Measurements from ENCODE around the gene GALR2.

Gene GALR2

DNA sequence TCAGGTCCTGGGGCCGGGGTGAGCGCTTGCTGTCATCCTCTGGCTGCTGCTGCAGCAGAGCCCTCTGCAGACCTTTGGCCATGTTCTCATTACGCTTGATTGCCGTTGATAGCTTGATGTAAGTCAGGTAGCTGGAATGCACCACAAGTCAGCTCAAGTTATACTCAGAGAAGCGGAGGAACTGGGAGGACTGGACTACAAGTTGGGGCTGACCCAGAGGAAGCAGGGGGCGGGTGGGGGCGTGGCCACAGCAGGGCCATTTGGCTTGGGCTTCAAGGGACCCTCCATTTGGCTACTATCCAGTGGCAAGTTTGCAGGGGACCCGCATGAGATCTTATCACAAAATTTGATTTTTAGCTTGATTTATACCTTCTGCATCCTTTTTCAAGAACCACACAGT is 28.5 kb upstream of the GALR2 start:
- DNase-seq (ENCODE audit: low read depth, low spot score) = no peak
- H3K4me1 ChIP-seq (ENCODE audit: insufficient read depth, insufficient read length) = peaks cover 9% of the 10 kb centered on the region
- H3K4me3 ChIP-seq (ENCODE audit: insufficient read length, low read depth) = no peak overlapping the region
- TF ChIP-seq YY1 (IDR thresholded peaks at IDR 0.05; ENCODE audit: insufficient read depth, insufficient read length) = no peak
- TF ChIP-seq ZNF274 (IDR thresholded peaks at IDR 0.05; ENCODE audit: low read depth, low read length) = no peak
- TF ChIP-seq SUZ12 (IDR thresholded peaks at IDR 0.05; ENCODE audit: extremely low read depth, insufficient read depth, insufficient read length) = no peak
- H3K27me3 ChIP-seq (ENCODE audit: insufficient read depth, insufficient read length) = no peaks in the 10 kb centered on the region
- H3K9me3 ChIP-seq (ENCODE audit: insufficient read depth, low read length) = no peaks in the 10 kb centered on the region
- H3K9ac ChIP-seq (ENCODE audit: insufficient read length, low read depth) = no peak overlapping the region
- H3K36me3 ChIP-seq (ENCODE audit: insufficient read depth, insufficient read length, low read length) = peaks cover 96% of the 10 kb centered on the region

DNA sequence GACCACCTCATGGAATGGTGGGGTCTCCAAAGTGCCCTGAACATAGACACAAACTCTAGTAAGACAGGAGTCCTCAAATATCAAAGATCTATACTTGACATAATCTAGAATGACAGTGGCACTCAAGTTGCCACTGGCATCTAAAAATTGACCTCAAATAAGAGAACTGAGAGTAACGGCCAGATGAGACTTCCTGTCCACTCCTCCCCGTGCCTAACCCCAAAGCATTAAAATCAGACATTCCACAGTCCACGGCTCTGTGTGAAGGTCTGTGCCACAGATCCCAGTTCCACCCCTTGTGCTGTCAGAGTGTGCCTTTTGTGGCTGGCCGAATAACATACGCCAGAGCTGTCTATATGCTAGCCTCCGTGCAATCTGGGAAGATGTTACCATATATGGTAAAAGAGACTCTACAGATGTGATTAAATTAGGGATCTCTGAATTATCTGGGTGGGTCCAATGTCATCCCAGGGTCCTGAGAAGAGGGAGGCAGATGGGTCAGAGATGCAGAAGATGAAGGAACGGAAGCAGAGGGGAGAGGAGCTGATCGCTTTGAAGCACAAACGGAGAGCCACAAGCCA is 26.5 kb upstream of the GALR2 start:
- TF ChIP-seq ZNF274 (IDR thresholded peaks at IDR 0.05; ENCODE audit: low read depth, low read length) = no peak
- TF ChIP-seq YY1 (IDR thresholded peaks at IDR 0.05; ENCODE audit: insufficient read depth, insufficient read length) = no peak
- no peak for TF ChIP-seq SUZ12 (IDR thresholded peaks at IDR 0.05; ENCODE audit: extremely low read depth, insufficient read depth, insufficient read length)
- Histone ChIP-seq H3K9me3 (ENCODE audit: insufficient read depth, low read length) (no peaks in the 10 kb centered on the region), H3K36me3 (ENCODE audit: insufficient read depth, insufficient read length, low read length) (peaks cover 91% of the 10 kb centered on the region), H3K4me1 (ENCODE audit: insufficient read depth, insufficient read length) (peaks cover 5% of the 10 kb centered on the region), H3K4me3 (ENCODE audit: insufficient read length, low read depth) (no peak overlapping the region), H3K9ac (ENCODE audit: insufficient read length, low read depth) (no peak overlapping the region), H3K27me3 (ENCODE audit: insufficient read depth, insufficient read length) (no peaks in the 10 kb centered on the region)
- no peak for DNase-seq (ENCODE audit: low read depth, low spot score)

DNA sequence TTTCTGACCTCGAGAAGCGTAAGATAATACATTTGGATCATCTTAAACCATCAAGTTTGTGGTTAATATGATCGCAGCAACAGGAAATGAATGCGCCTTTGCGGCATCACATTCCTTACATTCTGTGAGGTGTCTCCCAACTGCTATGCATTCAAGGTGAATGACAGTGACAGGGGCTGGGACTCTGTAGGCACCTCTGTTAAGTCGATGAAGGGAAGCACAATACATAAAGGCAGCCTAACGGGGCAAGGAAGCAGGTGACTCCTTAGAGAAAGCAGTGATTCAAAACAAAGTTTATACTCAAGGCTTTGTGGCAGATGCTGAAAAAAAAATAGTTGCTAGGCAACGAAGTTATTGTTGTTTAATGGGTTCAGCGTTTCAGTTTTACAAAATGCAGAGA is 25.9 kb upstream of the GALR2 start:
- Histone ChIP-seq H3K4me1 (ENCODE audit: insufficient read depth, insufficient read length) (peaks cover 5% of the 10 kb centered on the region), H3K9ac (ENCODE audit: insufficient read length, low read depth) (no peak overlapping the region), H3K36me3 (ENCODE audit: insufficient read depth, insufficient read length, low read length) (peaks cover 90% of the 10 kb centered on the region), H3K4me3 (ENCODE audit: insufficient read length, low read depth) (no peak overlapping the region), H3K9me3 (ENCODE audit: insufficient read depth, low read length) (no peaks in the 10 kb centered on the region), H3K27me3 (ENCODE audit: insufficient read depth, insufficient read length) (no peaks in the 10 kb centered on the region)
- DNase-seq (ENCODE audit: low read depth, low spot score) = no peak
- TF ChIP-seq ZNF274 (IDR thresholded peaks at IDR 0.05; ENCODE audit: low read depth, low read length) (no peak), SUZ12 (IDR thresholded peaks at IDR 0.05; ENCODE audit: extremely low read depth, insufficient read depth, insufficient read length) (no peak), YY1 (IDR thresholded peaks at IDR 0.05; ENCODE audit: insufficient read depth, insufficient read length) (no peak)

DNA sequence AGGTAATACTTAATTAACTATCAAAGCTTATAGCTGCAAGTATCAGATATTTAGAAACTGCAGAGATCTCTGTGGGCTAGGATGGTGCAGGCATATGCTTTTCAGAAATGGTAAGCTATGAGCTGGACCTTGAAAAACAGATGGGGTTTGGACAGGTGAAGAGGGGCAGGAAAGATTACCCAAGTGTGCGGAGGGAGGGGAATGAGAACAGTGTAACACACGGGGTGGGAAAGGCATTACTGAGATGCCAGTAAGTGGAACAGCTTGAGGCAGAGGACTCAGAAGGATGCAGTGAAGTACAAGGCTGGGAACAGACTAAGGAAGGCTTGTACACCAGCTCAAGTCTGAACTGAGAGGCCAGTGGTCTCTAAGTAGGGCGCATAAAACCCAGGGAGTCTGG is 25.3 kb upstream of the GALR2 start:
- Histone ChIP-seq H3K4me3 (ENCODE audit: insufficient read length, low read depth) (no peak overlapping the region), H3K9me3 (ENCODE audit: insufficient read depth, low read length) (no peaks in the 10 kb centered on the region), H3K4me1 (ENCODE audit: insufficient read depth, insufficient read length) (peaks cover 5% of the 10 kb centered on the region), H3K27me3 (ENCODE audit: insufficient read depth, insufficient read length) (no peaks in the 10 kb centered on the region), H3K9ac (ENCODE audit: insufficient read length, low read depth) (no peak overlapping the region), H3K36me3 (ENCODE audit: insufficient read depth, insufficient read length, low read length) (peaks cover 90% of the 10 kb centered on the region)
- TF ChIP-seq ZNF274 (IDR thresholded peaks at IDR 0.05; ENCODE audit: low read depth, low read length) (no peak), YY1 (IDR thresholded peaks at IDR 0.05; ENCODE audit: insufficient read depth, insufficient read length) (no peak), SUZ12 (IDR thresholded peaks at IDR 0.05; ENCODE audit: extremely low read depth, insufficient read depth, insufficient read length) (no peak)
- no peak for DNase-seq (ENCODE audit: low read depth, low spot score)

DNA sequence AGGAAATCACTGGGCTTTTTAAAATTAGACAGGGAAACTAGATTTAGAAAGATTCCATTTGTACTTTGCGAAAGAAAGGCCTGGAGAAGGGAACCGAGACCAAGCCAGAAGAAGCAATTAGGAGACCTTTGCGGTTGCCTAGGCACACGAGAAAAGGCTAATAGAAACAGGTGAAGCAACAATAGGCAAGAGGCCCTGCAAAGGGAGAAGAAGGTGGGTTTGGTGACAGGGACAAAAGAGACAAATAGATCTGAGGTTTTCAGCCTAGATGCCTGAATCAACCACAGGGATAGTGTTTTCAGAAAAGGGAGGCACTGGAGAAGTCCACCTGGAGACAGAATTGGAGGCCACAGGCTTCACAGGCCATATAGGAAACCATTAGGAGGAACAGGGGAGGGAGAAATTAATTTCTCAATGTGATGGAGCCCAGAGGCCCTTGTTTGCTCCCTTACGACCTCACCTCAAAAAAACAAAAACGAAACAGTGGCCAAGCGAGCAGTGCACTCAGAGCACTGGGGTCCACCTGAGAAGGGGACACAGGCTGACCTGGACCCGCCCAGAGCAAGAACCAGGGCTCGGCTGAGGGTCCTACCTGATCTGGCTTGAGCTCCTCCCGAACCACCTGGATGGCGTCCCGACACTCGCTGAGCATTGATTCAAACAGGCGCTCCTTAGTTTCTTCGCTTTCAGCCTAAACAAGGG is 24.6 kb upstream of the GALR2 start:
- peaks cover 5% of the 10 kb centered on the region for H3K4me1 ChIP-seq (ENCODE audit: insufficient read depth, insufficient read length)
- H3K9ac ChIP-seq (ENCODE audit: insufficient read length, low read depth) = no peak overlapping the region
- no peaks in the 10 kb centered on the region for H3K27me3 ChIP-seq (ENCODE audit: insufficient read depth, insufficient read length)
- no peaks in the 10 kb centered on the region for H3K9me3 ChIP-seq (ENCODE audit: insufficient read depth, low read length)
- TF ChIP-seq YY1 (IDR thresholded peaks at IDR 0.05; ENCODE audit: insufficient read depth, insufficient read length) = no peak
- DNase-seq (ENCODE audit: low read depth, low spot score) = no peak
- H3K36me3 ChIP-seq (ENCODE audit: insufficient read depth, insufficient read length, low read length) = peaks cover 86% of the 10 kb centered on the region
- H3K4me3 ChIP-seq (ENCODE audit: insufficient read length, low read depth) = no peak overlapping the region

DNA sequence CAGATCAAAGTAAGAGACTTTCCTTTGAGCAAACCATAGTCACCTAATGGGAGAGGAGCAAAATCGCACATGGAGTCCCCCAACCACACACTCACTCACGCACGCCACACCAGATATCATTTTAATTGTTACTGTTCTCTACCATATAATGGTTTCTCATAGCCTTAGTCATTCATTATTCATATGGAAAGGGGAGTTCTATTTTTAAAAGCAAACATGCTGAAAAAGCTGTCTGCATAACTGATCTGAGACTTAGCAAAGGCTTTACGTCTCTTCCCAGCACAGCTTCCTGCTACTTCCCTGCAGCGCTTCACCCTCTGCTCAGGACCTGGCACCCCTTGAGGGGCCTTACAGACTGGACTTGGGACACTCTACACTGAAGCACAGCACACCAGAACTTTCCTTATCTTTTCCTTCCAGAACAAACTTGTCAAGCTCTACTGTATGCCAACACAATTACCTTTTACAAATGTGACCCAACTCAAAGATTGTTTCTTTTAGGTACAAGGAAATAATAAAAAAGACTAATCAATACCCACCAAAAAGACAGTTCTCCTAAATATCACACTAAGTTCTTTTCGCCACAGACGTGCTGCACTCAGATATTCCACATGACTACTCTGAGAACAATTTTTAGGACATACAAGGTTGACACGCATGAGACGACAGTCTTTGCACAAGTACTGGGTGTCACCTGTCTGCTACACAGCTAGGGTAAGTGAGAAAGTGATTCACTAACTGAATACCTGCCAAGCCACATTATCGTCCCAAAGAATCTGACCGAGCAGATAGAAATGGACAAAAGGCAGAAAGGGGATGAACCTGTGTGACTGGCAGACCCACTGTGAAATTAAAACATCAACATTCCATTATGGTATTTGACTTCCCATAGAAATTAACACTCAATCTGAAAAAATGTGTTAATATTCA is 23.8 kb upstream of the GALR2 start:
- no peak for TF ChIP-seq ZNF274 (IDR thresholded peaks at IDR 0.05; ENCODE audit: low read depth, low read length)
- TF ChIP-seq YY1 (IDR thresholded peaks at IDR 0.05; ENCODE audit: insufficient read depth, insufficient read length) = no peak
- TF ChIP-seq SUZ12 (IDR thresholded peaks at IDR 0.05; ENCODE audit: extremely low read depth, insufficient read depth, insufficient read length) = no peak
- DNase-seq (ENCODE audit: low read depth, low spot score) = no peak
- H3K4me1 ChIP-seq (ENCODE audit: insufficient read depth, insufficient read length) = peaks cover 5% of the 10 kb centered on the region
- H3K4me3 ChIP-seq (ENCODE audit: insufficient read length, low read depth) = no peak overlapping the region
- H3K27me3 ChIP-seq (ENCODE audit: insufficient read depth, insufficient read length) = no peaks in the 10 kb centered on the region
- peaks cover 80% of the 10 kb centered on the region for H3K36me3 ChIP-seq (ENCODE audit: insufficient read depth, insufficient read length, low read length)
- no peaks in the 10 kb centered on the region for H3K9me3 ChIP-seq (ENCODE audit: insufficient read depth, low read length)
- no peak overlapping the region for H3K9ac ChIP-seq (ENCODE audit: insufficient read length, low read depth)

DNA sequence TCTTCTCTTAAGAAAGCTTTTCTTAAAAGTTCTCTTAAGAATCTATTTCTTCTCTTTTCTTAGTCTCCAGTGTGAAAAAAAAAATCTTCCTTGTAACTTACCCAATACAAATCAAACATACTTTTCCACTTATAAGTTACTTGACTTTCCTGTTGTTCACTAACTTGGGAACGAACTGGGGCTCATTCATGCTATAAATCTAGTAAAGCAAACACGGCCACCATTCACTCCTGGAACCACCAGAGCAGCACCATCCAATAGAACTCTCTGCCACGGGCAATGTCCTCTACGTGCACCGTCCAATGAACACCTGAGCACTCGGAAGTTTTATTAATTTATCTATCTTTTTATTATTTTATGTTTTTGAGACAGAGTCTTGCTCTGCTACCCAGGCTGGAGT is 23.0 kb upstream of the GALR2 start:
- Histone ChIP-seq H3K36me3 (ENCODE audit: insufficient read depth, insufficient read length, low read length) (peaks cover 80% of the 10 kb centered on the region), H3K9me3 (ENCODE audit: insufficient read depth, low read length) (no peaks in the 10 kb centered on the region), H3K27me3 (ENCODE audit: insufficient read depth, insufficient read length) (no peaks in the 10 kb centered on the region), H3K4me3 (ENCODE audit: insufficient read length, low read depth) (no peak overlapping the region), H3K9ac (ENCODE audit: insufficient read length, low read depth) (no peak overlapping the region), H3K4me1 (ENCODE audit: insufficient read depth, insufficient read length) (peaks cover 5% of the 10 kb centered on the region)
- TF ChIP-seq ZNF274 (IDR thresholded peaks at IDR 0.05; ENCODE audit: low read depth, low read length) = no peak
- TF ChIP-seq YY1 (IDR thresholded peaks at IDR 0.05; ENCODE audit: insufficient read depth, insufficient read length) = no peak
- TF ChIP-seq SUZ12 (IDR thresholded peaks at IDR 0.05; ENCODE audit: extremely low read depth, insufficient read depth, insufficient read length) = no peak
- no peak for DNase-seq (ENCODE audit: low read depth, low spot score)

Measured in NT2/D1 (cell line).